Measurements from ENCODE around the gene COTL1.

GRCh38 chr16:84660973-84661372 lies 43.1 kb upstream of the COTL1 start:
- TF ChIP-seq ZNF8 (CRISPR knock-in tag; IDR thresholded peaks at IDR 0.05) (no peak), ZFP3 (CRISPR knock-in tag; IDR thresholded peaks at IDR 0.05) (no peak), GLIS3 (CRISPR knock-in tag; IDR thresholded peaks at IDR 0.05) (no peak), PATZ1 (CRISPR knock-in tag; IDR thresholded peaks at IDR 0.05; ENCODE audit: borderline replicate concordance) (no peak), ZNF565 (CRISPR knock-in tag; conservative IDR thresholded peaks at IDR 0.05; ENCODE audit: low read depth) (no peak), TOX (CRISPR knock-in tag; IDR thresholded peaks at IDR 0.05; ENCODE audit: borderline replicate concordance) (no peak), ARNTL (CRISPR knock-in tag; IDR thresholded peaks at IDR 0.05; ENCODE audit: borderline replicate concordance, low read depth) (no peak), ZC3H10 (CRISPR knock-in tag; IDR thresholded peaks at IDR 0.05) (no peak)

Measured in SK-N-SH treated with all-trans-retinoic acid at 6 μM for 48 hours (cell line).